Measurements from ENCODE around the gene SARNP. TPM values are rescaled to one million over a fixed set of nuclear protein-coding genes. Genes with fewer than 3 reads are reported as not detected.
"Not testable (repeated sequence)": the region's sequence is repeated elsewhere in the genome, so short reads cannot be mapped to it uniquely, and the experiment has no call there.

Gene SARNP
- total RNA-seq = 33.1 TPM

DNA sequence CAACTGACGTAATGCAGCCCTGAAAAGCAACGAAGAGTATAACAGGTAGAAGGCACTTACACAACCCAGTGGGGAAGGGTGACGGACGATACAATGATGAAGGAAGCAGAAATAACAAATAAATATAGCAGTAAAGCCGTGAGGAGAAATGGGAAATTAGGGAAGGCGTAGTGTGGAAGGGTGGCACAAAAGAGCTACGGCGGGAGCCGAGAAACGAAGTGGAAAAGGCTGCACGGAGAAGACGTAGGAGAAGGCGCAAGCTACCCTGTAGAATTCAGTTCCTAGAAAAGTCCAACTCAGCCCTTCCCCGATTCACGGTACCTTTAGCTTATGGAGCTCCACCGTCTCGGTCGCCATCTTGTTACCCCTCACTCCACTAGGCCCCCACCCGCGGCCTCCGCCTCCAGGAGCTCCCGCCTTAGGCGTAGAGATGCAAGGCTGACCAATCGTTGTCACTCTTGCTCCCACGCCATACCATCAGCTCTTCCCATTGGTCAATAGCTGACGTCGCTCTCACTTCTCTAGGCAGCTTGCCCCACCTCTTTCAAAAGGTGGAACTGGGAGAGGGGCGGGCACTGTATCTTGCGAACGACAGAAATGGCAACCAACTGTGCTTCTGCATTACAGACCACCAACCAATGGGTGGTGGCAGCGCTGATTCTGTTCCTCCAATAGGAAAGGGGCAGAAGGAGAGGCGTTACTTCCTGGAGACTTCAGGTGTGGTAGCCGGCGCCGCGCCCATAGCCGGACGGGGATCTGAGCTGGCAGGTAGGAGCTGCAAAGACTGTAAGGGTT is at the start of gene SARNP, which contains the start of gene ORMDL2:
SARNP (minus strand) TSS at position 380 of the 795 bp plus-strand sequence; CDS start at position 357, 23 bp downstream.
ORMDL2 (plus strand) TSS at position 697 of the 795 bp plus-strand sequence. CDS start 959 bp downstream, outside the sequence.
- peak; percentile 100 for DNase-seq (ENCODE audit: extremely low spot score in 2 of 2)
- Histone ChIP-seq H3K27me3 (no peaks in the 10 kb centered on the region), H3K9me3 (no peaks in the 10 kb centered on the region), H3K4me1 (peaks cover 54% of the 10 kb centered on the region), H3K4me3 (peak within 1 kb of the TSS; percentile 82 to 96), H3K27ac (peak within 1 kb of the TSS; percentile 91), H3K36me3 (peaks cover 0 to 27% of the 10 kb centered on the region in 2 donors)
- intact Hi-C loops (cut with DNase I) = no loop called here
- TF ChIP-seq, protein P1, sequence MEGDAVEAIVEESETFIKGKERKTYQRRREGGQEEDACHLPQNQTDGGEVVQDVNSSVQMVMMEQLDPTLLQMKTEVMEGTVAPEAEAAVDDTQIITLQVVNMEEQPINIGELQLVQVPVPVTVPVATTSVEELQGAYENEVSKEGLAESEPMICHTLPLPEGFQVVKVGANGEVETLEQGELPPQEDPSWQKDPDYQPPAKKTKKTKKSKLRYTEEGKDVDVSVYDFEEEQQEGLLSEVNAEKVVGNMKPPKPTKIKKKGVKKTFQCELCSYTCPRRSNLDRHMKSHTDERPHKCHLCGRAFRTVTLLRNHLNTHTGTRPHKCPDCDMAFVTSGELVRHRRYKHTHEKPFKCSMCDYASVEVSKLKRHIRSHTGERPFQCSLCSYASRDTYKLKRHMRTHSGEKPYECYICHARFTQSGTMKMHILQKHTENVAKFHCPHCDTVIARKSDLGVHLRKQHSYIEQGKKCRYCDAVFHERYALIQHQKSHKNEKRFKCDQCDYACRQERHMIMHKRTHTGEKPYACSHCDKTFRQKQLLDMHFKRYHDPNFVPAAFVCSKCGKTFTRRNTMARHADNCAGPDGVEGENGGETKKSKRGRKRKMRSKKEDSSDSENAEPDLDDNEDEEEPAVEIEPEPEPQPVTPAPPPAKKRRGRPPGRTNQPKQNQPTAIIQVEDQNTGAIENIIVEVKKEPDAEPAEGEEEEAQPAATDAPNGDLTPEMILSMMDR (IDR thresholded peaks at IDR 0.05) = no peak
- peak in 1 of 2 donors; percentile 81 for TF ChIP-seq POLR2A (IDR thresholded peaks at IDR 0.05)
- TF ChIP-seq POLR2AphosphoS5 (IDR thresholded peaks at IDR 0.05; ENCODE audit: insufficient read depth in 1 of 2, low read depth in 1 of 2) = peak; percentile 91

DNA sequence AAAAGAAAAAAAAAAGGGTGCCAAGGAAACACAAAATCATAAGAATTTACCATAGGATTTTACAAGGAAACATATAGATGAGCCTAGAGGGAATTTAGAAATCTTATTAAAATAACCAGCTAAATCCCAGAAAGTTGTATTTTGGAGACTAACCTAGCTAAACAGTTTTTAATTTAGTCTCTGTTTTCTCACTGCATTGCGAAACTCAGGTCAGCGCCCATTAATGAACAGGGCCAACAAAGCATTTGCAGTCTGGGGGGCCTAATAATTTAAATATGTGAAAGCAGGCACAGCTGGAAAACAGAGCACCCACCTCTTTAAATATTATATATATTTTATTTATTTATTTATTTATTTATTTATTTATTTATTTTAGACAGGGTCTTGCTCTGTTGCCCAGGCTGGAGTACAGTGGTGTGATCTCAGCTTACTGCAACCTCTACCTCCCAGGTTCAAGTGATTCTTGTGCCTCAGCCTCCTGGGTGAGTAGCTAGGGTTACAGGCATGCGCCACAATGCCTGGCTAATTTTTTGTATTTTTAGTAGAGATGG is 49.0 kb upstream of the SARNP start:
- H3K27me3 ChIP-seq; H3K9me3 ChIP-seq; H3K36me3 ChIP-seq; intact Hi-C loops (cut with DNase I); DNase-seq (ENCODE audit: extremely low spot score in 2 of 2); H3K4me3 ChIP-seq; H3K4me1 ChIP-seq; H3K27ac ChIP-seq: not testable (repeated sequence)

GRCh38 chr12:55865327-55865726 is 47.8 kb upstream of the SARNP start:
- intact Hi-C loops (cut with DNase I) = no loop called here
- TF ChIP-seq, protein P1 (IDR thresholded peaks at IDR 0.05) = no peak
- TF ChIP-seq POLR2A (IDR thresholded peaks at IDR 0.05) (no peak), POLR2AphosphoS5 (IDR thresholded peaks at IDR 0.05; ENCODE audit: insufficient read depth in 1 of 2, low read depth in 1 of 2) (no peak)
- H3K27me3 ChIP-seq = no peaks in the 10 kb centered on the region
- H3K27ac ChIP-seq = no peak overlapping the region
- H3K36me3 ChIP-seq = no peaks in the 10 kb centered on the region
- no peak overlapping the region for H3K4me3 ChIP-seq
- no peak for DNase-seq (ENCODE audit: extremely low spot score in 2 of 2)
- no peaks in the 10 kb centered on the region for H3K9me3 ChIP-seq
- H3K4me1 ChIP-seq = no peaks in the 10 kb centered on the region

GRCh38 chr12:55862931-55863330 is 45.4 kb upstream of the SARNP start:
- H3K9me3 ChIP-seq; H3K27me3 ChIP-seq; intact Hi-C loops (cut with DNase I); H3K27ac ChIP-seq; DNase-seq (ENCODE audit: extremely low spot score in 2 of 2); H3K4me1 ChIP-seq; H3K36me3 ChIP-seq; H3K4me3 ChIP-seq: not testable (repeated sequence)

- intact Hi-C loops (cut with DNase I) = no loop called here
- H3K9me3 ChIP-seq = no peaks in the 10 kb centered on the region
- H3K27ac ChIP-seq = no peak overlapping the region
- no peaks in the 10 kb centered on the region for H3K36me3 ChIP-seq
- no peaks in the 10 kb centered on the region for H3K27me3 ChIP-seq
- DNase-seq (ENCODE audit: extremely low spot score in 2 of 2) = no peak
- no peak overlapping the region for H3K4me3 ChIP-seq
- TF ChIP-seq POLR2AphosphoS5 (IDR thresholded peaks at IDR 0.05; ENCODE audit: insufficient read depth in 1 of 2, low read depth in 1 of 2) = no peak
- TF ChIP-seq, protein P1 (IDR thresholded peaks at IDR 0.05) = no peak
- TF ChIP-seq POLR2A (IDR thresholded peaks at IDR 0.05) = no peak
- H3K4me1 ChIP-seq = no peaks in the 10 kb centered on the region
Observed at GRCh38 chr12:55862286-55862685, 44.8 kb upstream of the SARNP start.

DNA sequence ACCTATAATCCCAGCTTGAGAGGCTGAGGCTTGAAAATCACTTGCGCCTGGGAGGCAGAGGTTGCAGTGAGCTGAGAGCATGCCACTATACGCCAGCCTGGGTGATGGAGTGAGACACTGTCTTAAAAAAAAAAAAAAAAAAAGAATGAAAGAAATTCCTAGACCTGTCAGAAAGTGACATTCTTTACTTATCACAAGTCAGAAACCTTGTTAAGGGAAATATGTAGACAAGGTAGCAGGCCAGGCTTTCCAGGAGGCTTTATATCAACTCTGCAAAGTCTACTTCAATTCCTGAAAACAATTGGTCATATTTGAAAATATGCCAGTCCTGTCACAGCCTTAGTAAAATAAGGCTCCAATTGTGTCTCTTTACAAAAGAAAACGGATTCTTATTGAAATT is 44.3 kb upstream of the SARNP start:
- Histone ChIP-seq H3K9me3 (no peaks in the 10 kb centered on the region), H3K36me3 (no peaks in the 10 kb centered on the region), H3K4me1 (no peaks in the 10 kb centered on the region), H3K27me3 (no peaks in the 10 kb centered on the region), H3K27ac (no peak overlapping the region), H3K4me3 (no peak overlapping the region)
- DNase-seq (ENCODE audit: extremely low spot score in 2 of 2) = no peak
- TF ChIP-seq POLR2AphosphoS5 (IDR thresholded peaks at IDR 0.05; ENCODE audit: insufficient read depth in 1 of 2, low read depth in 1 of 2) = no peak
- intact Hi-C loops (cut with DNase I) = no loop called here
